Activated naive CD4-positive, alpha-beta T cell treated with anti-CD3 and anti-CD28 coated beads, Interleukin-2, amount 50 U/mL, for 16 hours (primary cell): Measurements from ENCODE around the gene AGBL4.
"Not testable (repeated sequence)": the region's sequence is repeated elsewhere in the genome, so short reads cannot be mapped to it uniquely, and the experiment has no call there.

ENCODE experiments used
- DNase-seq: peaks from one replicate; pipeline ENCODE4 v3.0.0-alpha.2; 2020

The AGBL4 gene

GRCh38 chr1:49298304-49298703 lies 725.5 kb downstream of the AGBL4 start:
- DNase-seq, result no peak

- DNase-seq, result no peak
These were observed 726.0 kb downstream of the AGBL4 start for GRCh38 chr1:49297783-49298182.

- DNase-seq, result no peak
These were observed 729.2 kb downstream of the AGBL4 start for GRCh38 chr1:49294539-49294938.

- no peak for DNase-seq
These were observed 730.7 kb downstream of the AGBL4 start for GRCh38 chr1:49293016-49293415.

GRCh38 chr1:49257211-49258049 lies 766.3 kb downstream of the AGBL4 start:
- not testable (repeated sequence) for DNase-seq

- no peak for DNase-seq
These were observed 770.8 kb downstream of the AGBL4 start for GRCh38 chr1:49252917-49253316.

GRCh38 chr1:49251019-49251784 lies 772.6 kb downstream of the AGBL4 start:
- DNase-seq, result no peak

- DNase-seq, result no peak
These were observed 783.0 kb downstream of the AGBL4 start for GRCh38 chr1:49240709-49241221.

GRCh38 chr1:49234988-49235387 lies 788.8 kb downstream of the AGBL4 start:
- DNase-seq, result no peak

- DNase-seq, result no peak
These were observed 794.2 kb downstream of the AGBL4 start for GRCh38 chr1:49229555-49229954.

GRCh38 chr1:49226758-49227157 lies 797.0 kb downstream of the AGBL4 start:
- DNase-seq, result no peak

GRCh38 chr1:49225464-49225863 lies 798.3 kb downstream of the AGBL4 start:
- DNase-seq, result no peak

- DNase-seq, result no peak
These were observed 810.5 kb downstream of the AGBL4 start for GRCh38 chr1:49213301-49213700.

GRCh38 chr1:49208712-49209111 lies 815.0 kb downstream of the AGBL4 start:
- DNase-seq, result no peak

- DNase-seq, result no peak
These were observed 819.0 kb downstream of the AGBL4 start for GRCh38 chr1:49204720-49205119.

GRCh38 chr1:49200738-49201137 lies 823.0 kb downstream of the AGBL4 start:
- no peak for DNase-seq

GRCh38 chr1:49199564-49199963 lies 824.2 kb downstream of the AGBL4 start:
- DNase-seq, result no peak

GRCh38 chr1:49197081-49197480 lies 826.7 kb downstream of the AGBL4 start:
- no peak for DNase-seq

GRCh38 chr1:49190138-49190537 lies 833.6 kb downstream of the AGBL4 start:
- DNase-seq, result no peak

GRCh38 chr1:49187056-49187455 lies 836.7 kb downstream of the AGBL4 start:
- DNase-seq, result no peak

- no peak for DNase-seq
These were observed 838.2 kb downstream of the AGBL4 start for GRCh38 chr1:49185450-49185980.

GRCh38 chr1:49183489-49183888 lies 840.3 kb downstream of the AGBL4 start:
- DNase-seq, result no peak

GRCh38 chr1:49181033-49181432 lies 842.7 kb downstream of the AGBL4 start:
- DNase-seq, result no peak
